GM19193 (cell line): ENCODE data around the gene USP25.

Experiments
- POLR2A ChIP-seq: IDR thresholded peaks from 4 replicates; pipeline ENCODE4 v1.6.1; 2011; ENCODE audit not compliant: insufficient read depth, insufficient read length; ENCODE audit errors: extremely low read depth

The USP25 gene

GRCh38 chr21:15768853-15769252 lies 39.1 kb downstream of the USP25 start:
- TF ChIP-seq POLR2A: no peak

- TF ChIP-seq POLR2A: no peak
These were observed 41.5 kb downstream of the USP25 start for GRCh38 chr21:15771311-15771710.

DNA sequence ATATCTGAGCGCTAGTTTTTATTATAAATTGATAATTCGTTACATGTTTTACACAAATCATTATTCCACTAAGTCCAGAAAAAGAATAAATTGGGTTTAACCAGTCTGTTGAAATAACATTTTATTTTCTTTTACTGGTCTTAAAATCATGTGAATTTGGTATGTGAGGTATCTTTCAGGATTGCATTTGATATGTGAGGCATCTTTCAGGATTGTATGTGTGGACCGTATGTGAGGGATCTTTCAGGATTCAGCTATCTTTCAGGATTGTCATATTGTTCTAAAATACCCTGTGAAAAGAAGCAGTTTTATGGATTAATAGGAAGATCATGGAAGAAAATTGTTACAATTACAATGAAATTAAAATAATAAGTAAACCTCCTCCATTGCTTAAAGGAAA lies 42.9 kb downstream of the USP25 start:
- no peak for TF ChIP-seq POLR2A

DNA sequence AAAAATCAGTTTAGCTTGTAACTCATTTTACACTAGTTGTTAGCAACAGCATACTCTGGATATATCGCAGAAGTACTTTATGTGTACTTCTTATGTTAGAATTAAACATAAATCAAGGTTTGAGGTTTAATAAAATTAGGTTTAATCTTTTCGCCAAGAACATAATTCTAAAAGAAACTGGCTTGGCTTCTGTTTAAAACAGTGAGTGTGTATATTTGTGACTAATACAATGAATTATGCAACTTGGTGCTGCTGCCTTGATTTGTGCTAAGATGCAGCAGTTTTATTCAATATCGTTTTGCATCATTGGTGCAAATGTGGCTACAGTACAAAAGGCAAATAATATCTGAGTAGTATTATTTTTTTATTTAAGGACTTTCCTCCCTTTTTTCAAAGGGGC lies 44.8 kb downstream of the USP25 start:
- TF ChIP-seq POLR2A: no peak

- TF ChIP-seq POLR2A: no peak
These were observed 45.5 kb downstream of the USP25 start for GRCh38 chr21:15775291-15775690.

- no peak for TF ChIP-seq POLR2A
These were observed 46.2 kb downstream of the USP25 start for GRCh38 chr21:15775981-15776380.

- no peak for TF ChIP-seq POLR2A
These were observed 47.0 kb downstream of the USP25 start for GRCh38 chr21:15776818-15777217.

DNA sequence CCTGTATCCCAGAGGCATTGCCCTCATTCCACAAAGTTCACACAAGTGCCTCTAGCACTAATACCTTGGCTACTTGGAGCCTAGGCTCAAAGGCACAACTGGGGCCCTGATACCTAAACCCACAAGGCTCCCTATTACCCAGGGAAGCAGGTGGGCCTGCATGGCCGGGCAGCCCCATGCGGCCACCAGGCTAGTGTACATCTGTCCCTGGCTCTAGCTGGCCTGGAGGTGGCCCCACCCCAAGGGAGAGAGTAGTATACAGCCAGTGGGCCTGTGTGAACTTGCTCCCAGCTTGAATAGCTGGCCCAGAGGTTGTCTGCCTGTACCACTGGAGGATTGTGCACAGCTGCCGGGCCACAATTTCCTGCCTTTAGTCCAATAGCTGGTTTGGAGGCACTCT lies 52.2 kb downstream of the USP25 start:
- no peak for TF ChIP-seq POLR2A

DNA sequence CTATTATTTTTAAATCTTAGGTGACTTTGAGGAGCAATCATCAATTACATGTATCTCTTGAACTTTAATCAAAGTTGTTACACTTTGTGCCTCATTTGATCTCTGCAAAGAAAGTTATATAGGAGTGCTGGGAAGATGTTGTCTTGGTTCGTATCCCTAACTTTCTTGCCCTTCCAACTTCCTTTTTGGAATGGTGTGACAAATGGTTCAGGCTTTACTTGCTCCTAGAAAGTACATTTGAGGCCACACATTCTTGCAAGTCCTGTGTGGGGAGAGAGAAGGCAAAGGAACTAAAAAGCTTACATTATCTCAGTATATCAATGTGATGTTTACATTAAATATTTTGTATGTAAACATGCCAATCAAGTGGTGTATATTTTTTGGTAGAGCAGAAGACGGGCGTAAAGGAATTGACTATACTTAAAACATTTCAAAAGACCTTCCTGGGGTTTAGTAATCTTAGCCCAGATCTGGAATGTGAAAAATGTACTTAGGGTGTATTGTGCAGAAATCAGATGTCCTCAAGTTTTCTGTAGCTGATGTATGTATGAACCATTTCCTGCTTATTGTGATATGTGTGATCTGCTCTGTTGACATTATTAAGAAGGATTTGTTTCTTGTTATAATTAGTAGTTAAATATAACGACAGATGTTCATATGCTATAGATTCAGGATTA lies 59.2 kb downstream of the USP25 start:
- no peak for TF ChIP-seq POLR2A

GRCh38 chr21:15793109-15793508 lies 63.3 kb downstream of the USP25 start:
- TF ChIP-seq POLR2A: no peak

DNA sequence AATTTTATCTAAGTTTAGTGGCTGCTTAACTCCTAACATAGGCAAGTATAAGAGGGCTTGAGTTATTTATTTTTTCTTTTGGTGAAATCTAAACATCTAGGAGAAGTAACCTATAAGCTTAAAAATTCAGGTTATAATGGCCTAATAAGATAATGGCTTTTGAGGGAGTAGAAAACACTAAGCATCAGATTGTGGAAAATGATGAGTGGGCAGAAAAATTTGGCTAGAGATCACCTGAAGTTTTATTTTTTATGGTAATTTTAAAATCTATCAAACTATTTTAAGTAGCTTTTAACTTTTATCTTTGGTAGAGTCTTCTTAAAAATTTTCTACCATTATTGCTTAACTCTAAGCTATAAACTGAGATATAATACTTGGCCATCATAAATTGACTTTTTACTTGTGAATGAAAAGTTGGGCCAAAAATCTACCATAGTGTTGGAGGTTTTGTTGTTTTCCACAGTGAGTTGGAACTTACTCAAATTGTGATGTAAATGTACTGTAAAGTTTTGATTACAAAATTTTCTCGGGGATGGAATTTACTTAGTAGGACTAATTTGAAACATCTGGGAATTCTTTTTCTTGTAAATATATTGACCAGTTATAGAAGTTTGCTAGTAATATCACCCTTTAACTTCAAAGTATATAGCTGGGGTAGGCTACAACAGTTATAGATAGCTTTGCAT lies 63.9 kb downstream of the USP25 start:
- no peak for TF ChIP-seq POLR2A

DNA sequence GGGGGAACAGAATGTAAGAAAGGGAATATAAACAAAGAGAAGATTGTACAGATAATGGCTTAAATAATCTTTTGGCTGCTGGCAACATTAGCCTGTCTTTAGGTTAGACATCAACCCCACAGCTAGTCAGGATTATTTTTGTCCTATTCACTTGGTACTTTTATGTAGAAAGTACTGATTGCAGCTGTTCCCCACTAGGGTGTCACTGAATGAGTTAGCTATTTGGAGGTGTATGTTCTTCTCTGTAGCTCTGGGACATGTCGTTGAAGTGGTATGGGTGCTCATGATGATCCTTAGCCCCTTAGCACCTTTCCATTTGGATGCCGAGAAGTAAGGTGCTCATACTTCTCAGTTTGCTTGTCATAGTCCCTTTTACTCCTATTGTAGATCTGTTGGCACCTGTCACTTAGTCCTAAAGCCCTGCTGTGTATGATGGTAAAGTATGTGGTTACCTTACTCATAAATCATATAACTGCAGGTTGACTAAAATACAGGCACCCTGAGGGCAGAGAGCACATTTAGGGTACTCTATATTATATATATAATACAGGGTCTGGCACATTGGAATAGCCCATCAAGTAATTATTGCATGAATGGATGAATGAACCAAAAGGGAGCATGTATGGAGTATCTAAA lies 64.6 kb downstream of the USP25 start:
- no peak for TF ChIP-seq POLR2A

GRCh38 chr21:15795533-15795932 lies 65.8 kb downstream of the USP25 start:
- TF ChIP-seq POLR2A: no peak

DNA sequence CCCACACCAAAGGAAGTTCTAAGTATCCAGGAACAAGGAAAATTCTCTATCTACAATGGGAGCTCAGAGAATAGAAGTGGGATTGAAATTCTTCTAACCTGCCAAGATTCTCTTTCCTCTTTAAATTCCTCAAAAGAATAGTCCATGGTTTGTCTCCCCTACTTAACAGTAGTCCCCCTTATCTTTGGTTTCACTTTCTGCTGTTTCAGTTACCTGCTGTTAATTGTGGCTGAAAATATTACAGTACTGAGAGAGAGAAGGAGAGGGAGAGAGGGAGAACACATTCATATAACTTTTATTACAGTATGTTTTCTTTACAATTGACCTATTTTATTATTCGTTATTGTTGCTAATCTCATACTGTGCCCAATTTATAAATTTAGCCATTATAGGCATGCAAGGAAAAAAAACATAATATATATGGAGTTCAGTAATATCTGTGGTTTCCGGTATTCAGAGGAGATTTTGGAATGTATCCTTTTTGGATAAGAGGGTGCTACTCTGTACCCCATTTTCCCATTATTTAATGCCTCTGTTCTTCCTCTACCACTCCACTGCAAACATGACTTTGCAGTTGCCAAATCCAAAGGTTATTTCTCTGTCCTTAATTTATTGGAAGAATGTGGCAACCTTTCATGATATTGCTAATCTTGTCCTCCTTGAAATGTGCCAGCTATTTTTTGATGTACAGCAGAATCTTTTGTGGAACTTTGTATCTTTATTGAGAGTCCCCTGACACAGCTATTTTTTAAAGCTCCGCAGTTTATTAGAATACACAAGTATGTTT lies 68.0 kb downstream of the USP25 start:
- TF ChIP-seq POLR2A: no peak

- TF ChIP-seq POLR2A: no peak
These were observed 71.6 kb downstream of the USP25 start for GRCh38 chr21:15801352-15801863.
